DND-41 (cell line): ENCODE data around the gene FAM3D.

Experiments
- ATAC-seq: fragments of 200-7000 bp; cut with Tn5 transposase; 3 replicates; pipeline ENCODE4 v1.9.1; 2021; ENCODE audit warnings: low read depth; ENCODE audit not compliant: insufficient read depth
- DNase-seq: peaks from one replicate; pipeline ENCODE4 v3.0.0-alpha.2; 2020
- H2AFZ ChIP-seq: 2 replicates; pipeline ENCODE4 v1.6.0; 2012; ENCODE audit warnings: low read depth, low read length
- H3K27ac ChIP-seq: 2 replicates; pipeline ENCODE4 v1.5.1; 2012; ENCODE audit warnings: low read length, inconsistent platforms
- H3K27me3 ChIP-seq: fragments of 200-600 bp; sonication (generic); 2 replicates; pipeline ENCODE4 v1.6.0; 2012; ENCODE audit warnings: low read length, mild to moderate bottlenecking, inconsistent platforms; ENCODE audit not compliant: insufficient read depth, poor library complexity
- H3K36me3 ChIP-seq: 2 replicates; pipeline ENCODE4 v1.5.1; 2012; ENCODE audit warnings: low read length, inconsistent platforms; ENCODE audit not compliant: insufficient read depth
- H3K4me1 ChIP-seq: 2 replicates; pipeline ENCODE4 v1.5.1; 2012; ENCODE audit warnings: mild to moderate bottlenecking, low read length; ENCODE audit not compliant: insufficient read depth
- H3K4me2 ChIP-seq: 2 replicates; pipeline ENCODE4 v1.6.0; 2012; ENCODE audit warnings: mild to moderate bottlenecking, moderate library complexity, low read length, inconsistent platforms; ENCODE audit not compliant: insufficient read depth
- H3K4me3 ChIP-seq, 2 experiments: fragments of 200-600 bp in 1 of 2; shearing (Covaris generic) in 1 of 2; 2 replicates each; pipeline ENCODE4 v1.5.1; 2012 to 2016; ENCODE audit warnings: inconsistent platforms in 2 of 2, low read length in 2 of 2, mild to moderate bottlenecking in 2 of 2, low read depth in 1 of 2, moderate library complexity in 1 of 2
- H3K79me2 ChIP-seq: 2 replicates; pipeline ENCODE4 v1.6.0; 2012; ENCODE audit warnings: low read length, inconsistent platforms; ENCODE audit not compliant: insufficient read depth
- H3K9ac ChIP-seq: 2 replicates; pipeline ENCODE4 v1.6.0; 2012; ENCODE audit warnings: low read depth, mild to moderate bottlenecking, inconsistent platforms, low read length, moderate library complexity
- H3K9me3 ChIP-seq: 2 replicates; pipeline ENCODE4 v1.5.1; 2012; ENCODE audit warnings: low read length, moderate library complexity, mild to moderate bottlenecking, inconsistent platforms; ENCODE audit not compliant: insufficient read depth, severe bottlenecking
- H4K20me1 ChIP-seq: 2 replicates; pipeline ENCODE4 v1.6.0; 2012; ENCODE audit warnings: low read length; ENCODE audit not compliant: insufficient read depth
- EZH2 ChIP-seq: IDR thresholded peaks from 3 replicates; pipeline ENCODE4 v1.6.1; 2012; ENCODE audit warnings: borderline replicate concordance, low read depth, mild to moderate bottlenecking, moderate library complexity, low read length, inconsistent platforms; ENCODE audit not compliant: severe bottlenecking
- TF ChIP-seq, protein P1 (sequence below): IDR thresholded peaks from 2 replicates; pipeline ENCODE4 v1.5.1; 2012; ENCODE audit warnings: borderline replicate concordance, low read length, moderate library complexity, mild to moderate bottlenecking; ENCODE audit not compliant: poor library complexity, severe bottlenecking; ENCODE audit errors: extremely low read depth

The FAM3D gene

DNA sequence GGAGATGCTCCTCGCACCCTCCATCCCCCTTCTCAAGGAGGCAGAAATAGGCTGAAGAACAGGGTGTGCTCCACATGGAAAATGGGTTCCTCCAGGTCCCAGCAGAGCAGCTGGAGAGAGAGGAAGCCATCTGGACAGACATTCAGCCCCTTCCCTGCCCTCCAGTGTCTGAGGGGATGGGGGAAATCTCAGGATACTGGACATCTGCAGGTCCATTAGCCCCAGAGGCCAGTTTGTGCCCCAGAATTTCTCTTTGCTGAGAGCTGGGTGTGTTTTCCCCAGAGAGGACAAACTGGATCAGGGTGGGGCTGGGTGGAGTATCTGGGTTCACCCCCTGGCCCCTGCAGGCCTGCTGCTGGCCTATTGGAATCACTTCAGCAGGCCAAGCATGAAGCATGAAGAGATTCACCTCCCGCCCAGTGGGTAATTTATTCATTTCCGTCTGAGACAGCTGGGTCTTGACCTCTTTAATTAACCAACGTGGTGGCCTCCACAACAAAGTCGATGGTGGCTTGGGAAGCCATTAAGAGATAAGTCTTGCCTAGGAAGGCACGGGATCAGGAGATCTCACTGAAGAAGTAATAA lies 4.6 kb downstream of the FAM3D start:
- Histone ChIP-seq H3K9ac (no peak overlapping the region), H4K20me1 (no peaks in the 10 kb centered on the region), H3K27ac (no peak overlapping the region), H3K9me3 (no peaks in the 10 kb centered on the region), H3K4me1 (no peaks in the 10 kb centered on the region), H2AFZ (no peak overlapping the region), H3K4me3 (no peak overlapping the region), H3K4me2 (no peak overlapping the region), H3K36me3 (no peaks in the 10 kb centered on the region), H3K79me2 (no peaks in the 10 kb centered on the region), H3K27me3 (no peaks in the 10 kb centered on the region)
- no peak for TF ChIP-seq EZH2
- TF ChIP-seq, protein P1, sequence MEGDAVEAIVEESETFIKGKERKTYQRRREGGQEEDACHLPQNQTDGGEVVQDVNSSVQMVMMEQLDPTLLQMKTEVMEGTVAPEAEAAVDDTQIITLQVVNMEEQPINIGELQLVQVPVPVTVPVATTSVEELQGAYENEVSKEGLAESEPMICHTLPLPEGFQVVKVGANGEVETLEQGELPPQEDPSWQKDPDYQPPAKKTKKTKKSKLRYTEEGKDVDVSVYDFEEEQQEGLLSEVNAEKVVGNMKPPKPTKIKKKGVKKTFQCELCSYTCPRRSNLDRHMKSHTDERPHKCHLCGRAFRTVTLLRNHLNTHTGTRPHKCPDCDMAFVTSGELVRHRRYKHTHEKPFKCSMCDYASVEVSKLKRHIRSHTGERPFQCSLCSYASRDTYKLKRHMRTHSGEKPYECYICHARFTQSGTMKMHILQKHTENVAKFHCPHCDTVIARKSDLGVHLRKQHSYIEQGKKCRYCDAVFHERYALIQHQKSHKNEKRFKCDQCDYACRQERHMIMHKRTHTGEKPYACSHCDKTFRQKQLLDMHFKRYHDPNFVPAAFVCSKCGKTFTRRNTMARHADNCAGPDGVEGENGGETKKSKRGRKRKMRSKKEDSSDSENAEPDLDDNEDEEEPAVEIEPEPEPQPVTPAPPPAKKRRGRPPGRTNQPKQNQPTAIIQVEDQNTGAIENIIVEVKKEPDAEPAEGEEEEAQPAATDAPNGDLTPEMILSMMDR: no peak
- DNase-seq (no peak), ATAC-seq (no peak)

DNA sequence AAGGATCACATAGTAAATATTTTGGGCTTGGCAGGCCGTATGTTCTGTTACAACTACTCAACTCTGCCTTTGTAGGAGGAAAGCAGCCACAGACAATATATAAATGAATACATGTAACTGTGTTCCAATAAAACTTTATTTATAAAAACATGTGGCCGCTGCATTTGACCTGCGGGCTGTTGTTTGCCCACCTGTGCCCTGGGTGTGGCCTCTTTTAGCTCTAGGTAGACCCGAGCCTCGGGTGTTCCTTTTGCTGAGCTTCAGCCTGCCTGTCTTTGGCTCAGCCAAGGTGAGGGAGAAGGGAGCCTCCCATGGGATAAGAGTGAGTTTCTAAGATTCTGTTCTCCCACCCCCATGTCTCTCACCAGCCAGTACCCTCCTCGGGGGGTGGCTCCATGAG lies 5.6 kb downstream of the FAM3D start:
- ATAC-seq: no peak
- H3K27ac ChIP-seq: no peak overlapping the region
- H3K36me3 ChIP-seq: no peaks in the 10 kb centered on the region
- H4K20me1 ChIP-seq: no peaks in the 10 kb centered on the region
- H3K27me3 ChIP-seq: no peaks in the 10 kb centered on the region
- no peaks in the 10 kb centered on the region for H3K4me1 ChIP-seq
- H3K79me2 ChIP-seq: no peaks in the 10 kb centered on the region
- DNase-seq: no peak
- no peak overlapping the region for H2AFZ ChIP-seq
- no peak overlapping the region for H3K9ac ChIP-seq
- H3K4me2 ChIP-seq: no peak overlapping the region
- H3K9me3 ChIP-seq: no peaks in the 10 kb centered on the region
- no peak for TF ChIP-seq EZH2
- TF ChIP-seq, protein P1: no peak
- no peak overlapping the region for H3K4me3 ChIP-seq

DNA sequence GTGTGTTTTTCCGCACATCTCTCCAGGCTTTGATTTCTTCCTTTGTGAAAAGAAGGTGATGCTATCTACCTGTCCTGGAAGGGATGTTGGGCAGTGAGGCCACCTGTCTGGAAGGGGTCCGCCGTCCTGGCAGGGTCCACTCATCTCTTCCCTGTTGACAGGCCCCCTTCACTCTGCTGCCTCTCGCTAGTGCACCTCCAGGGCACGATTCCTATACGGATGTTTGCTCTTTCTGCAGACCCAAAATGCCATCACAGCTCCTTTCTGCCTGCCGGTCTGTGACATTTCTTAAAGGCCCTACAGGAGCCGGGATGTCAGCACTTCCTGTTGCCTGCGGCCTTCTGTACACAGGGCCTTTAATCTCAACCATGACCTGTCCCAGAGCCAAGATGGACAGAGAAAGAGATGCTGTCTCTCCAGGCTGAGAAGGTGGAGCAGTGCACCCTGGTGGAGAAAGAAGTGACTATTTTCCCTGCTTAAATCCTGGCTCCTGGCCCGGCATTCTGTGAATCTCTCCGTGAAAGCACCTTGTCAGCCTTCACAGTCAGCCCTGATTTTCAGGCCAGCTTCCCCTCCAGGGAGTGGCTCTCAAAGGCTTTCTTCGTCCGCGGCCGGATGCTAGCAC lies 7.4 kb downstream of the FAM3D start:
- H3K79me2 ChIP-seq: no peaks in the 10 kb centered on the region
- H3K27me3 ChIP-seq: no peaks in the 10 kb centered on the region
- no peak overlapping the region for H3K9ac ChIP-seq
- no peak overlapping the region for H3K4me2 ChIP-seq
- no peaks in the 10 kb centered on the region for H3K4me1 ChIP-seq
- no peak for DNase-seq
- H4K20me1 ChIP-seq: no peaks in the 10 kb centered on the region
- no peak for ATAC-seq
- TF ChIP-seq EZH2: no peak
- TF ChIP-seq, protein P1: no peak
- no peak overlapping the region for H2AFZ ChIP-seq
- no peak overlapping the region for H3K27ac ChIP-seq
- no peaks in the 10 kb centered on the region for H3K9me3 ChIP-seq
- H3K4me3 ChIP-seq: no peak overlapping the region
- no peaks in the 10 kb centered on the region for H3K36me3 ChIP-seq

DNA sequence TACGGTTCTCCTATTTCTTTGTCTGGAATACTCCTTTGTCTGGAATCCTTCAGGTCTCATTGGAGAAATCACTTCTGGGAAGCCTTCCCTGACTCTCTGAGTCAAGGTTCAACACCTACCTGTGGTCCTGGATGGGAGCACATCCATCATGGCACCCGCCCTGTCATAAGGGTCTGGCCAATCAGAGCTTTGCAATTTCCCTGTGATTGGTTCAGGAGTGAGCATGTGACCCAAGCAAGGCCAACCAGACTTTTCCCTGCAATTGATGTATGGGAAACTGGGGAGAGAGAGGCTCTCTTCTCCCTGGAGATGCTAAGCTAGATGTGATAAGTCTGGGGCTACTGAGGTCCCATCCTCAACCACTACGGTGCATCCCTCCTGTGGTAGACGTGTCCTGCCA lies 8.1 kb downstream of the FAM3D start:
- Histone ChIP-seq H3K4me1 (no peaks in the 10 kb centered on the region), H3K27ac (no peak overlapping the region), H3K4me3 (no peak overlapping the region), H3K27me3 (no peaks in the 10 kb centered on the region), H3K4me2 (no peak overlapping the region), H2AFZ (no peak overlapping the region), H3K9ac (no peak overlapping the region), H4K20me1 (no peaks in the 10 kb centered on the region), H3K79me2 (no peaks in the 10 kb centered on the region), H3K9me3 (no peaks in the 10 kb centered on the region), H3K36me3 (no peaks in the 10 kb centered on the region)
- DNase-seq (no peak), ATAC-seq (no peak)
- TF ChIP-seq EZH2: no peak
- TF ChIP-seq, protein P1: no peak
